ENCODE data around the gene CACTIN. TPM values are rescaled to one million over a fixed set of nuclear protein-coding genes. Genes with fewer than 3 reads are reported as not detected.

CACTIN gene
- total RNA-seq, 4 donors from 2014 or later = 21.1 to 46.5 (median 33.6) TPM

DNA sequence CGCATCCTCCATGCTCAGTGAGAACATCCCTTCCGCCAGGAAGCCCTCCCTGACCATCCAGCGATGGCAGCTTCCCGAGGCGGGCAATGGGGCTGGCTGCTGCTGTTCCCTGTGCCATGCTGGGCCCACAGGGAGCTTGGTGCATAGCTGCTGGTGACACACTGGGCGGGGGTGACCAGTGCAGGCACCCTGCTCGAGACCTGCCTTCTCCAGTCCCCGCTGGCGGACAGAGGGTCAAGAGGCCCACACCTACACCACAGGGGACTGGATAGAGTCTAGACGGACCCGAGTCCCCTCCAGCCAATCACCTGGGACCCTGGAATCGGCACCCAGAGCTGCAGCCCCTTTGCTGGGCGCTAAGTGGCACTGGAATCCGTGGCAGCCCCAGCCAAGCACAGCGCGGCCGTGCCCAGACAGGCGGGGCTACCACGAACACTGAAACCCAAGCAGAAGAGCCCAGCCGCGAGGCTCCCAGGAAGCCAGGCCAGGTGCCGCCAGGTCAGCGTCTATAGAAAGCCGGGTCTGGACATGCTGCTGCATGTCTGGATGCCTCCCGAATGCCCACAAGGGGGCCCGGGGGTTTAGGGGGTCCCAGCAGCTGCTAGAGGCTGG is 11.0 kb downstream of the CACTIN start:
- H3K4me3 ChIP-seq (ENCODE audit: low read depth, poor library complexity, severe bottlenecking) = no peak overlapping the region
- 90 to 91% methylated on average over 10 to 23 of the region's 26 CpGs for WGBS, 2 donors
- TF ChIP-seq, protein P1, sequence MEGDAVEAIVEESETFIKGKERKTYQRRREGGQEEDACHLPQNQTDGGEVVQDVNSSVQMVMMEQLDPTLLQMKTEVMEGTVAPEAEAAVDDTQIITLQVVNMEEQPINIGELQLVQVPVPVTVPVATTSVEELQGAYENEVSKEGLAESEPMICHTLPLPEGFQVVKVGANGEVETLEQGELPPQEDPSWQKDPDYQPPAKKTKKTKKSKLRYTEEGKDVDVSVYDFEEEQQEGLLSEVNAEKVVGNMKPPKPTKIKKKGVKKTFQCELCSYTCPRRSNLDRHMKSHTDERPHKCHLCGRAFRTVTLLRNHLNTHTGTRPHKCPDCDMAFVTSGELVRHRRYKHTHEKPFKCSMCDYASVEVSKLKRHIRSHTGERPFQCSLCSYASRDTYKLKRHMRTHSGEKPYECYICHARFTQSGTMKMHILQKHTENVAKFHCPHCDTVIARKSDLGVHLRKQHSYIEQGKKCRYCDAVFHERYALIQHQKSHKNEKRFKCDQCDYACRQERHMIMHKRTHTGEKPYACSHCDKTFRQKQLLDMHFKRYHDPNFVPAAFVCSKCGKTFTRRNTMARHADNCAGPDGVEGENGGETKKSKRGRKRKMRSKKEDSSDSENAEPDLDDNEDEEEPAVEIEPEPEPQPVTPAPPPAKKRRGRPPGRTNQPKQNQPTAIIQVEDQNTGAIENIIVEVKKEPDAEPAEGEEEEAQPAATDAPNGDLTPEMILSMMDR (IDR thresholded peaks at IDR 0.05) = no peak
- TF ChIP-seq POLR2A (IDR thresholded peaks at IDR 0.05) = no peak
- DNase-seq (ENCODE audit: low spot score in 2 of 2) = no peak
- intact Hi-C loops (cut with DNase I; ENCODE audit: low total_unique reads) = loop anchor here (10.0 kb wide), 2 partner anchors 91 to 301 kb away; no protein-coding TSS in a partner anchor

DNA sequence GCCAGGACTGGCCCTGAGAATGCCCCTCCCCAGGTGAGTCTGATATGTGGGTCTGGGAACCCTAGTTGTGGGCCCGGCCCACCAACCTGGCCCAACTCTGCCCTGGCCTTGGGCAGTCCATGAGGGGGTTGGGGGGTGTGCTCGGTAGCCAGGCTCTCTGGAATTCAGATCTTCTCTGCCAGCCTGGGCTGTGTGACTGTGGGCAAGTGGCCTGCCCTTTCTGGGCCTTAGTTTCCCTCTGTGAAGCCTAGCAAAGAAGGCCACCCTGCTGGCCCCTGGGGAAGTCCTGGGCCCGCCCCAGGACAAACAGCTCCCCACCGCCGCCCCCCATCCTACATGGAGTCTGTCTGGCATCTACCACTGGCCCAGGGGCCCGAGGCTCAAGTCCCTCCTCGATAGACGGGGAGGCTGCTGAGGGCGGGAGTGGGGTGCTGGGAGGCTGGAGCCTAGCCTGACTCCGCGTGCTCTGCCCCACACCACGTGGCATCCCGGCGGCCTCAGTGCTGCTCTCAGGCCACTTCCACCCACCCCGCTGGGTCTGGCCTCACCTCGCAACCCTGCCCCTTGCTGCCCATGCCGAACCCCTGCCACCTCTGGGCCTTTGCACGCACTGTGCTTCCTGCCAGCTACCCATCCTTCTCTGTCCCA is 11.6 kb downstream of the CACTIN start:
- TF ChIP-seq, protein P1 (IDR thresholded peaks at IDR 0.05) = no peak
- TF ChIP-seq POLR2A (IDR thresholded peaks at IDR 0.05) = no peak

DNA sequence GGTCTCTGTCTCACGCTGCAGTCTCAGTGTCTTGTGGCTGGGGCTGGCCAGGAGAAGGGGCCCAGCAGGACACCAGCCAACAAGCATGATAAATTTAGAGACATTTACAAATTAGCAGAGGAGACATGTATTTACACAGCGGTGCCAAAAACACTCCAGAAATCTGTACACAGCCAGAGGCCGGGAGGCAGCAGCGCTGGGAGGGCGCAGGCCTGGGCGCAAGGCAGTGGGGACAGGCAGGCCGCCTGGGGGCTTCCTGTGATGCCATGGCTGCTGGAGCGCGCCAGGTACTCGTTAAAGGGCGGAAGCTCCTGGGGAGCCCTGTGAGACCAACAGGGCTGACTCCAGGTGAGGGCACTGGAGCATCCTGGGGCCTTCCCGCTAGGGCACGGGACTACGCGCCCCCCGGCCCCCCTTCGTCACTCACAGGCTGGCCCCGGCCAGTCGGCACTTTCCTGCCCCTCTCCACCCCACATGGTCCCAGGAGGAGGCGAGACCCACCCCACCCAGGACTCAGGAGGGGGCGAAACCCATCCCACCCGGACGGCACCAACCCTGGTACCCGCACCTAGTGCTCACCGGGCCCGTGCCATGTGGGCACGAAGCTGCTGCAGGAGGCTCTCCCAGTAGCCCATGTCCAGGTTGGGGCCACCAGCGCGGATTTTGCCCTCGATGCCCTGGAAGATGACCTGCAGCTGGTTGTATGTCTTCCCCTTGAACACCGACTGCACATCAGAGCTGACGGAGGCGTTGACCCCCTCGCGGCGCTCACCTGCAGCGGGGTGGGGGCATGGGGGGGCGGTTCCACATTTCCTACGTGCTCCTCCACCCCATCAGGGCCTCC is 12.6 kb downstream of the CACTIN start:
- DNase-seq (ENCODE audit: low spot score in 2 of 2) = no peak
- no peak overlapping the region for H3K4me3 ChIP-seq (ENCODE audit: low read depth, poor library complexity, severe bottlenecking)
- 89 to 92% methylated on average over 32 to 39 of the region's 39 CpGs for WGBS, 2 donors
- intact Hi-C loops (cut with DNase I; ENCODE audit: low total_unique reads) = loop anchor here (10.0 kb wide), 2 partner anchors 89 to 299 kb away; no protein-coding TSS in a partner anchor
- no peak for TF ChIP-seq POLR2A (IDR thresholded peaks at IDR 0.05)
- TF ChIP-seq, protein P1 (IDR thresholded peaks at IDR 0.05) = no peak

More for the DNA sequence above, 11.6 kb downstream of the CACTIN start:
- 91 to 94% methylated on average over 15 of the region's 18 CpGs for WGBS, 2 donors
- intact Hi-C loops (cut with DNase I; ENCODE audit: low total_unique reads) = loop anchor here (10.0 kb wide), 2 partner anchors 90 to 300 kb away; no protein-coding TSS in a partner anchor
- H3K4me3 ChIP-seq (ENCODE audit: low read depth, poor library complexity, severe bottlenecking) = no peak overlapping the region
- no peak for DNase-seq (ENCODE audit: low spot score in 2 of 2)

DNA sequence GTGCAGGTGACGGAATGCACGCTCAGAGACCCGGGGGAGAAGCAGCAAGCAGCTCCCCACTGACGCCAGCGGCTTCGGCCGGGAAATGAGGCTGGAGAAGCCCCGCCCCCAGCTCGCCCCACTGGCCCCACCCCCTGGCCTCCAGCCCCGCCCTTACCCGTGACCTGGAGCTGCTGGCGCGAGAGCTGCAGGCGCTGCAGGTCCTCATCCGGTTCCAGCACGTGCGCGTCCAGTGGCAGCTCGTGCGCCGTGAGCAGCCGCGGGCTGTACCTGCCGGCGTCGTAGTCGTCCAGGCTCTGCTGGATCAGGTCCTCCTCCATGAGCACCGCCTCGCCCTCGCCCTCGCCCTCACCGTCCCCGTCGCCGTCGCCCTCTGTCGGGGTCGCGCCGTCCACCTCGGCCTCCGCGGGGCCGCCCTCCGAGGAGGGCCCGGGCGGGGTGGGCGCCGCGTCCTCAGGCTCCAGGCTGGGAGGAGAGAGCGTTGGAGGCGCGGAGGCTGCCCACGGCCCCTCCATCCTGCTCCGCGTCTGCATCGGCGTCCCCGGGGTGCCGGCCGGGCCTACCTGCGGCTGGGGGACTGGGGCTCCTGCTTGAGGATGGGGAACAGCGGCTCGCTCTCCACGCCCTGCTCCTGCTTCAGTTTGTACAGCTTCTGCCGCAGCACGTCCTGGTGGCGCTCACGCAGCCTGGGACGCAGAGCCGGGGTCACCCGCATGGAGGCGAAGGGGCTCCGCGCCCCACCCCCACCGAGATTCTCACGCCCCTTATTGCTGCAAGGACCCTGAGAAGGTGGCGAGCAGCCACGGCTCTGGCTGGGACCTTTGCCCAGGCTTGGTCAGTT is 13.5 kb downstream of the CACTIN start:
- intact Hi-C loops (cut with DNase I; ENCODE audit: low total_unique reads) = loop anchor here (10.0 kb wide), 2 partner anchors 88 to 298 kb away; no protein-coding TSS in a partner anchor
- no peak overlapping the region for H3K4me3 ChIP-seq (ENCODE audit: low read depth, poor library complexity, severe bottlenecking)
- TF ChIP-seq, protein P1 (IDR thresholded peaks at IDR 0.05) = no peak
- TF ChIP-seq POLR2A (IDR thresholded peaks at IDR 0.05) = no peak
- no peak for DNase-seq (ENCODE audit: low spot score in 2 of 2)
- WGBS, 2 donors = 90 to 92% methylated on average over 75 to 79 of the region's 79 CpGs

DNA sequence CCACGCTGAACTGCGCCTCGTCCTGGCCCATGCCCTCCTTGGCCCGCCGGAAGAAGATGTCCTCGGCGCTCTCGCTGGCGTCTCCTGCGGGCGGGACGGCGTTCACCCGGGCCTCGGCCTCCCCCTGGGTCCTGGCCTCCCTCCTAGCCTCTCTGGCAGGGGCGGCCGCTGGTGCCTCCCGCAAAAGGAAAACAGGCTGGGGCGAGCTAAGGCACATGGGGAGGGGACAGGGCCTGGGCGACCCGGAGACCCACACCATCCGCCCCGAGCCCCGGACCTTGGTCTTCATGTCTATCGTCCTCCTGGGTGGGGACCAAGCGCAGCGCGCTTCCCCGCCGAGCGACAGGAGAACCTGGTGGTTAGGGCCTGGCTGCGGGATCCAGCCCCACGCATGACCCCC is 14.3 kb downstream of the CACTIN start:
- no peak for TF ChIP-seq POLR2A (IDR thresholded peaks at IDR 0.05)
- TF ChIP-seq, protein P1 (IDR thresholded peaks at IDR 0.05) = no peak
- no peak overlapping the region for H3K4me3 ChIP-seq (ENCODE audit: low read depth, poor library complexity, severe bottlenecking)
- 96 to 97% methylated on average over 30 to 33 of the region's 33 CpGs for WGBS, 2 donors
- intact Hi-C loops (cut with DNase I; ENCODE audit: low total_unique reads) = loop anchor here (10.0 kb wide), 2 partner anchors 88 to 298 kb away; no protein-coding TSS in a partner anchor
- no peak for DNase-seq (ENCODE audit: low spot score in 2 of 2)

Measured in lower leg skin (tissue), 4 donors.